GM13976 (cell line): ENCODE measurements around the gene CYP4F3.

Source experiments
- DNase-seq: peaks from one replicate; pipeline ENCODE4 v3.0.0; 2012; ENCODE audit warnings: low spot score
- in situ Hi-C: fragments of 300-500 bp; cut with MboI; formaldehyde crosslinking; loops from one replicate; pipeline ENCODE4 v1.12.0; 2022; ENCODE audit warnings: low sequenced_read_pairs, mixed read lengths, inconsistent platforms; ENCODE audit not compliant: unreplicated experiment
- TF ChIP-seq, protein P1 (sequence below): IDR thresholded peaks from 2 replicates; pipeline ENCODE4 v1.5.1; 2012; ENCODE audit warnings: borderline replicate concordance, mild to moderate bottlenecking; ENCODE audit not compliant: insufficient read depth; ENCODE audit errors: extremely low read depth, missing control alignments, control extremely low read depth

CYP4F3 gene

DNA sequence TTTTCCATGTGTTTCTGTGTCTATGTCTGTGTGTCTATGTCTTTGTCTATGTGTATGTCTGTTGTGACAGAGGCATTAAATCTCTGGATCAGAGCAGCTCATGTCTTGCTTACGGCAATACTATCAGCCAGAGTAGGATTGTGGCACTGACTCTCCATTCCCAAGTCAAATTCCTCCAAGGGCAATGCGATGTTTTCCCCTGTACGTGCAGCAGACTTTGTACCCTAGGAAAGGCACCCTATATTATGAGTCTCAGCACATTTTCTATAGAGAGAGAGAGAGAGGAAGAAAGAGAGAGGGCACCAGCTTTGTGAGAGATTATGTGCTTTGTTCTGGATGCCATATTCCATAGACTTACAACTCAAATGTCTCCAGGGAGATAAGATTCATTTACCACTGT is 11.1 kb downstream of the CYP4F3 start:
- no peak for DNase-seq
- TF ChIP-seq, protein P1, sequence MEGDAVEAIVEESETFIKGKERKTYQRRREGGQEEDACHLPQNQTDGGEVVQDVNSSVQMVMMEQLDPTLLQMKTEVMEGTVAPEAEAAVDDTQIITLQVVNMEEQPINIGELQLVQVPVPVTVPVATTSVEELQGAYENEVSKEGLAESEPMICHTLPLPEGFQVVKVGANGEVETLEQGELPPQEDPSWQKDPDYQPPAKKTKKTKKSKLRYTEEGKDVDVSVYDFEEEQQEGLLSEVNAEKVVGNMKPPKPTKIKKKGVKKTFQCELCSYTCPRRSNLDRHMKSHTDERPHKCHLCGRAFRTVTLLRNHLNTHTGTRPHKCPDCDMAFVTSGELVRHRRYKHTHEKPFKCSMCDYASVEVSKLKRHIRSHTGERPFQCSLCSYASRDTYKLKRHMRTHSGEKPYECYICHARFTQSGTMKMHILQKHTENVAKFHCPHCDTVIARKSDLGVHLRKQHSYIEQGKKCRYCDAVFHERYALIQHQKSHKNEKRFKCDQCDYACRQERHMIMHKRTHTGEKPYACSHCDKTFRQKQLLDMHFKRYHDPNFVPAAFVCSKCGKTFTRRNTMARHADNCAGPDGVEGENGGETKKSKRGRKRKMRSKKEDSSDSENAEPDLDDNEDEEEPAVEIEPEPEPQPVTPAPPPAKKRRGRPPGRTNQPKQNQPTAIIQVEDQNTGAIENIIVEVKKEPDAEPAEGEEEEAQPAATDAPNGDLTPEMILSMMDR = no peak
- in situ Hi-C loops = no loop called here

DNA sequence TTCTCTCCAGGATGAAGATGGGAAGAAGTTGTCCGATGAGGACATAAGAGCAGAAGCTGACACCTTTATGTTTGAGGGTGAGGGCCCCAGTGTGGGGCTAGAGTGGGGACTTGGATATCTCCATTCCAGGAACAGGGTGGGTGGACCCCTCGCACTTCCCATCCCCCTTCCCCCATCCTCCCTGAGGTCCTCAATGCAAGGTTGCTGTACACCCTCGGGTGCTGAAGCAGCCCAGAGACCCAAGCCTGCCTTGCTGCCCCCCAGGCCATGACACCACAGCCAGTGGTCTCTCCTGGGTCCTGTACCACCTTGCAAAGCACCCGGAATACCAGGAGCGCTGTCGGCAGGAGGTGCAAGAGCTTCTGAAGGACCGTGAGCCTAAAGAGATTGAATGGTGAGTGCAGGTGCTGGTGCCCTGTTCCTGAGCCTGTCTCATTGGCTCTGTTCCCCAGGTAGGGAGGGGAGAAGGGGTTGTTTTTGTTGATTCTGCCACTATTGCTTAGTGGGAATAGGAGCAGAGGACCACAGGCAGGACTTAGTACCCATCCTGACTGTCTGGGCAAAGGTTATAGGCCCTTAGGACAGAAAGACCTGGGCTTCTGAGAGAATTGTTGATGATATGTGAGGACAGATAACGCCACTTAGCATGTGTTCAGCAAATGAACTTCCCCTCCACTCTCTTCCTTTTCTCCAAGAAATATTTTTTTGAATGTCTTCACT is 12.0 kb downstream of the CYP4F3 start:
- DNase-seq = no peak
- in situ Hi-C loops = no loop called here
- TF ChIP-seq, protein P1 = no peak

DNA sequence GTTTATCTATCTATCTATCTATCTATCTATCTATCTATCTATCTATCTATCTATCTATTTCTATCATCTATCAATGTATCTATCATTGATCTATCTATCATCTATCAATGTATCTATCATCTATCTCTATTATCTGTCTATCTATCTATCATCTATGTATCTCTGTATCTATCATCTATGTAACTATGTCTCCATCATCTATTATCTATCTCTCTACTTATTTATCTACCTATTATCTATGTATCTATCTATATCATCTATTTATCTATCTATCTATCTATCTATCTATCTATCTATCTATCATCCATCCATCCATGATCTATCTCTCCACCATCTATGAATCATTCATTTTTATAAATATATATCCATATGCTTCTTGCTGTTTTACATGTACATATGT is 15.8 kb downstream of the CYP4F3 start:
- in situ Hi-C loops = no loop called here
- TF ChIP-seq, protein P1 = no peak
- DNase-seq = no peak

DNA sequence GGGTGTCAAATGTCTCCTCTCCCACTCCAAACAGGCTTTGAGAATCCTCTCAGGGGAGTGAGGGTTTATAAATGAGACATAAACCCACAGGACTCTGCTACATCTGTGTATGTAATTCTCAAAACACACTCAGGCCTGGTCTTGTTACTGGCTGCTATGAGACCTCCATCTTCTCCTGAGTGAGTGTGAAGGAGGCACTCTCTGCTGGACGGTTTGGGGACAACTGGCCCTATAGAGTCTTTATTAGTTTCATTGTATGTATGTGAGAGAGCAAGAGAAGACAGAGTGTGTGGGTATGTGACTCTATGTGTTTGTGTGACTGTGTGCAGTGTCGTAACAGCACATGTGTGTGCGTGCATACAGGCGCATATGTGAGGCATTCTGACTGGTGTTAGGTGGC is 22.6 kb downstream of the CYP4F3 start:
- no peak for DNase-seq
- TF ChIP-seq, protein P1 = no peak
- in situ Hi-C loops = no loop called here

DNA sequence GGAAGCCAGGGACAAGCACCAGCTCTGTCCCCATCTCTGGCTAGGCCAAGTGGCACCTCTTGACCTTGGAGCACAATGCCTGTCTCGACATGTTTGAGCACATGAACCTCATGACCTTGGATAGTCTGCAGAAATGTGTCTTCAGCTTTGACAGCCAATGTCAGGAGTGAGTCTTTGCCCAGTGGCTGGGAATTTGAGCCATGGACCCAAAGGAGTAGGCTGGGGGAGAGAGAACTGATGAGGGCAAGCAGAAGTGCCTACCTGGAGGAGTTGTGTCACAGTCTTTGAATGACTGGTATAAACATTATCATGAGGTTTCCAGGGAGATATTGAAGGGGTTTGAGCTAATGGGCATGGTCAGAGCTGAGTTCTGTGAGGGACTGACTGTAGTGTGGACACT is 25.5 kb downstream of the CYP4F3 start:
- TF ChIP-seq, protein P1 = no peak
- no peak for DNase-seq
- in situ Hi-C loops = no loop called here

DNA sequence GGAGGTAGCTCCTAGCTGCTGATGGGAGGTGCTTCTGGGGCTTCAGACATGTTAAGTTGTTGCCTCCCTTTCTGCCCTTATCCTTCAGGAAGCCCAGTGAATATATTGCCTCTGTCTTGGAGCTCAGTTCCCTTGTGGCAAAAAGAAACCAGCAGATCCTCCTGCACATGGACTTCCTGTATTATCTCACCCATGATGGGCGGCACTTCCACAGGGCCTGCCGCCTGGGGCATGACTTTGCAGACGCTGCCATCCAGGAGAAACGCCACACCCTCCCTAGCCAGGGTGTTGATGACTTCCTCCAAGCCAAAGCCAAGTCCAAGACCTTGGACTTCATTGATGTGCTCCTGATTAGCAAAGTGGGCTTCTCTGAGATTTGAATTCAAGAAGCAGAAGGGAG is 26.2 kb downstream of the CYP4F3 start:
- TF ChIP-seq, protein P1 = no peak
- DNase-seq = no peak
- in situ Hi-C loops = no loop called here

DNA sequence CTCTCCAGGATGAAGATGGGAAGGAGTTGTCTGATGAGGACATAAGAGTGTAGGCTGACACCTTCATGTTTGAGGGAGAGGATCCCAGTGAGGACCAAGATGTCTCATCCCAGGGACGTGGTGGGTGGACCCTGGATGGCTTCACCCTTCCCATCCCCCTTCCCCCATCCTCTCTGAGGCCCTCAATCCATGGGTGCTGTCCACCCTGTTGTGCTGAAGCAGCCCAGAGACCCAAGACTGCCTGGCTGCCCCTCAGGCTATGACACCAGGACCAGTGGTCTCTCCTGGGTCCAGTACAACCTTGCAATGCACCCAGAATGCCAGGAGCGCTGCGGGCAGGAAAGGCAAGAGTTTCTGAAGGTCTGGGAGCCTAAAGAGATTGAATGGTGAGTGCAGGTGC is 28.7 kb downstream of the CYP4F3 start:
- DNase-seq = no peak
- in situ Hi-C loops = no loop called here
- TF ChIP-seq, protein P1 = no peak
